Stimulated activated CD8-positive, alpha-beta memory T cell treated with anti-CD3 and anti-CD28 coated beads, Interleukin-15, amount 100 ng/mL, for 48 hours (primary cell): ENCODE data around the gene MYO7A.

Experiments used
- DNase-seq, 2 donors: peaks; one replicate each; pipeline ENCODE4 v3.0.0-alpha.2; 2020; ENCODE audit warnings: low read depth in 2 of 2

The MYO7A gene

GRCh38 chr11:77184136-77184860, 56.3 kb downstream of the MYO7A start:
- no peak for DNase-seq

- DNase-seq: no peak
Observed at GRCh38 chr11:77186302-77186701, 58.3 kb downstream of the MYO7A start.

- DNase-seq: no peak
Observed at GRCh38 chr11:77187111-77187750, 59.2 kb downstream of the MYO7A start.

- DNase-seq: peak; percentile 48 to 54
Observed at GRCh38 chr11:77187776-77188632, 60.0 kb downstream of the MYO7A start.

- no peak for DNase-seq
Observed at GRCh38 chr11:77188633-77189491, 60.8 kb downstream of the MYO7A start.

- no peak for DNase-seq
Observed at GRCh38 chr11:77189588-77190210, 61.7 kb downstream of the MYO7A start.

- no peak for DNase-seq
Observed at GRCh38 chr11:77190331-77191075, 62.5 kb downstream of the MYO7A start.

- no peak for DNase-seq
Observed at GRCh38 chr11:77191429-77191822, 63.4 kb downstream of the MYO7A start.

- peak; percentile 51 to 63 for DNase-seq
Observed at GRCh38 chr11:77191823-77192495, 63.9 kb downstream of the MYO7A start.

- no peak for DNase-seq
Observed at GRCh38 chr11:77193167-77193566, 65.1 kb downstream of the MYO7A start.

GRCh38 chr11:77193911-77194830, 66.1 kb downstream of the MYO7A start:
- DNase-seq: no peak

- DNase-seq: no peak
Observed at GRCh38 chr11:77195071-77195755, 67.2 kb downstream of the MYO7A start.

GRCh38 chr11:77196961-77197360, 68.9 kb downstream of the MYO7A start:
- DNase-seq: no peak

GRCh38 chr11:77197626-77198320, 69.7 kb downstream of the MYO7A start:
- no peak for DNase-seq

GRCh38 chr11:77198440-77198849, 70.4 kb downstream of the MYO7A start:
- peak in 1 of 2 donors; percentile 8 for DNase-seq

GRCh38 chr11:77199137-77199745, 71.2 kb downstream of the MYO7A start:
- no peak for DNase-seq
